ENCODE measurements around the gene CNDP1.
A peak's percentile ranks its signal among the peaks of the same experiment; 100 is the strongest.

Gene CNDP1

GRCh38 chr18:74495581-74496507, 38.5 kb upstream of the CNDP1 start, which contains the start of gene CNDP2 (continued):
- no peak for TF ChIP-seq ZNF510 (tag by site-specific recombination; IDR thresholded peaks at IDR 0.05; ENCODE audit: insufficient replicate concordance)
- TF ChIP-seq SETDB1 (IDR thresholded peaks at IDR 0.05; ENCODE audit: insufficient read length, low read length) = no peak
- TF ChIP-seq GLIS1 (tag by site-specific recombination; IDR thresholded peaks at IDR 0.05) = peak; percentile 64
- TF ChIP-seq ZNF132 (tag by site-specific recombination; IDR thresholded peaks at IDR 0.05; ENCODE audit: borderline replicate concordance) = no peak
- TF ChIP-seq FEZF1 (tag by site-specific recombination; IDR thresholded peaks at IDR 0.05) = no peak
- no peak for TF ChIP-seq ZNF133 (tag by site-specific recombination; IDR thresholded peaks at IDR 0.05)
- no peak for TF ChIP-seq ZNF112 (tag by site-specific recombination; IDR thresholded peaks at IDR 0.05)
- TF ChIP-seq ZIC2 (tag by site-specific recombination; IDR thresholded peaks at IDR 0.05) = no peak
- TF ChIP-seq ZSCAN23 (tag by site-specific recombination; IDR thresholded peaks at IDR 0.05) = no peak
- TF ChIP-seq ZNF571 (tag by site-specific recombination; IDR thresholded peaks at IDR 0.05) = no peak
- no peak for TF ChIP-seq ZSCAN4 (tag by site-specific recombination; IDR thresholded peaks at IDR 0.05)
- TF ChIP-seq, protein P1, sequence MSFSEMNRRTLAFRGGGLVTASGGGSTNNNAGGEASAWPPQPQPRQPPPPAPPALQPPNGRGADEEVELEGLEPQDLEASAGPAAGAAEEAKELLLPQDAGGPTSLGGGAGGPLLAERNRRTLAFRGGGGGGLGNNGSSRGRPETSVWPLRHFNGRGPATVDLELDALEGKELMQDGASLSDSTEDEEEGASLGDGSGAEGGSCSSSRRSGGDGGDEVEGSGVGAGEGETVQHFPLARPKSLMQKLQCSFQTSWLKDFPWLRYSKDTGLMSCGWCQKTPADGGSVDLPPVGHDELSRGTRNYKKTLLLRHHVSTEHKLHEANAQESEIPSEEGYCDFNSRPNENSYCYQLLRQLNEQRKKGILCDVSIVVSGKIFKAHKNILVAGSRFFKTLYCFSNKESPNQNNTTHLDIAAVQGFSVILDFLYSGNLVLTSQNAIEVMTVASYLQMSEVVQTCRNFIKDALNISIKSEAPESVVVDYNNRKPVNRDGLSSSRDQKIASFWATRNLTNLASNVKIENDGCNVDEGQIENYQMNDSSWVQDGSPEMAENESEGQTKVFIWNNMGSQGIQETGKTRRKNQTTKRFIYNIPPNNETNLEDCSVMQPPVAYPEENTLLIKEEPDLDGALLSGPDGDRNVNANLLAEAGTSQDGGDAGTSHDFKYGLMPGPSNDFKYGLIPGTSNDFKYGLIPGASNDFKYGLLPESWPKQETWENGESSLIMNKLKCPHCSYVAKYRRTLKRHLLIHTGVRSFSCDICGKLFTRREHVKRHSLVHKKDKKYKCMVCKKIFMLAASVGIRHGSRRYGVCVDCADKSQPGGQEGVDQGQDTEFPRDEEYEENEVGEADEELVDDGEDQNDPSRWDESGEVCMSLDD (tag by site-specific recombination; IDR thresholded peaks at IDR 0.05) = 0 out of 2 replicates have a peak, but pooled peaks have one; percentile 27
- TF ChIP-seq, protein P2, sequence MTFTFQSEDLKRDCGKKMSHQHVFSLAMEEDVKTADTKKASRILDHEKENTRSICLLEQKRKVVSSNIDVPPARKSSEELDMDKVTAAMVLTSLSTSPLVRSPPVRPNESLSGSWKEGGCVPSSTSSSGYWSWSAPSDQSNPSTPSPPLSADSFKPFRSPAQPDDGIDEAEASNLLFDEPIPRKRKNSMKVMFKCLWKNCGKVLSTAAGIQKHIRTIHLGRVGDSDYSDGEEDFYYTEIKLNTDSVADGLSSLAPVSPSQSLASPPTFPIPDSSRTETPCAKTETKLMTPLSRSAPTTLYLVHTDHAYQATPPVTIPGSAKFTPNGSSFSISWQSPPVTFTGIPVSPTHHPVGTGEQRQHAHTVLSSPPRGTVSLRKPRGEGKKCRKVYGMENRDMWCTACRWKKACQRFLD (tag by site-specific recombination; IDR thresholded peaks at IDR 0.05) = peak; percentile 92
- TF ChIP-seq ZNF791 (tag by site-specific recombination; IDR thresholded peaks at IDR 0.05) = no peak
- no peak for TF ChIP-seq ZNF473 (tag by site-specific recombination; IDR thresholded peaks at IDR 0.05)
- TF ChIP-seq ZNF398 (tag by site-specific recombination; IDR thresholded peaks at IDR 0.05) = no peak
- TF ChIP-seq ZNF837 (tag by site-specific recombination; IDR thresholded peaks at IDR 0.05) = no peak
- peak; percentile 10; the same call in 1 of the 2 replicates for TF ChIP-seq ZNF639 (tag by site-specific recombination; IDR thresholded peaks at IDR 0.05)
- no peak for TF ChIP-seq ZNF677 (tag by site-specific recombination; IDR thresholded peaks at IDR 0.05)
- TF ChIP-seq, protein P3, sequence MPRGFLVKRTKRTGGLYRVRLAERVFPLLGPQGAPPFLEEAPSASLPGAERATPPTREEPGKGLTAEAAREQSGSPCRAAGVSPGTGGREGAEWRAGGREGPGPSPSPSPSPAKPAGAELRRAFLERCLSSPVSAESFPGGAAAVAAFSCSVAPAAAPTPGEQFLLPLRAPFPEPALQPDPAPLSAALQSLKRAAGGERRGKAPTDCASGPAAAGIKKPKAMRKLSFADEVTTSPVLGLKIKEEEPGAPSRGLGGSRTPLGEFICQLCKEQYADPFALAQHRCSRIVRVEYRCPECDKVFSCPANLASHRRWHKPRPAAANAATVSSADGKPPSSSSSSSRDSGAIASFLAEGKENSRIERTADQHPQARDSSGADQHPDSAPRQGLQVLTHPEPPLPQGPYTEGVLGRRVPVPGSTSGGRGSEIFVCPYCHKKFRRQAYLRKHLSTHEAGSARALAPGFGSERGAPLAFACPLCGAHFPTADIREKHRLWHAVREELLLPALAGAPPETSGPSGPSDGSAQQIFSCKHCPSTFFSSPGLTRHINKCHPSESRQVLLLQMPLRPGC (tag by site-specific recombination; IDR thresholded peaks at IDR 0.05) = no peak
- TF ChIP-seq, protein P4, sequence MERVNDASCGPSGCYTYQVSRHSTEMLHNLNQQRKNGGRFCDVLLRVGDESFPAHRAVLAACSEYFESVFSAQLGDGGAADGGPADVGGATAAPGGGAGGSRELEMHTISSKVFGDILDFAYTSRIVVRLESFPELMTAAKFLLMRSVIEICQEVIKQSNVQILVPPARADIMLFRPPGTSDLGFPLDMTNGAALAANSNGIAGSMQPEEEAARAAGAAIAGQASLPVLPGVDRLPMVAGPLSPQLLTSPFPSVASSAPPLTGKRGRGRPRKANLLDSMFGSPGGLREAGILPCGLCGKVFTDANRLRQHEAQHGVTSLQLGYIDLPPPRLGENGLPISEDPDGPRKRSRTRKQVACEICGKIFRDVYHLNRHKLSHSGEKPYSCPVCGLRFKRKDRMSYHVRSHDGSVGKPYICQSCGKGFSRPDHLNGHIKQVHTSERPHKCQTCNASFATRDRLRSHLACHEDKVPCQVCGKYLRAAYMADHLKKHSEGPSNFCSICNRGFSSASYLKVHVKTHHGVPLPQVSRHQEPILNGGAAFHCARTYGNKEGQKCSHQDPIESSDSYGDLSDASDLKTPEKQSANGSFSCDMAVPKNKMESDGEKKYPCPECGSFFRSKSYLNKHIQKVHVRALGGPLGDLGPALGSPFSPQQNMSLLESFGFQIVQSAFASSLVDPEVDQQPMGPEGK (tag by site-specific recombination; IDR thresholded peaks at IDR 0.05) = peak; percentile 66
- TF ChIP-seq ZNF391 (tag by site-specific recombination; IDR thresholded peaks at IDR 0.05; ENCODE audit: borderline replicate concordance, low read depth) = no peak
- TF ChIP-seq ZNF629 (tag by site-specific recombination; IDR thresholded peaks at IDR 0.05) = peak; percentile 98
- peak; percentile 98 for TF ChIP-seq KLF8 (tag by site-specific recombination; IDR thresholded peaks at IDR 0.05)
- no peak for TF ChIP-seq ZNF768 (tag by site-specific recombination; IDR thresholded peaks at IDR 0.05)
- TF ChIP-seq ZNF670 (tag by site-specific recombination; IDR thresholded peaks at IDR 0.05; ENCODE audit: low read depth) = no peak
- TF ChIP-seq ZNF423 (tag by site-specific recombination; IDR thresholded peaks at IDR 0.05) = no peak
- TF ChIP-seq HOXC10 (CRISPR knock-in tag; IDR thresholded peaks at IDR 0.05) = no peak

All from HEK293 (cell line).